ENCODE data around the gene TMEM63C.

TMEM63C gene

DNA sequence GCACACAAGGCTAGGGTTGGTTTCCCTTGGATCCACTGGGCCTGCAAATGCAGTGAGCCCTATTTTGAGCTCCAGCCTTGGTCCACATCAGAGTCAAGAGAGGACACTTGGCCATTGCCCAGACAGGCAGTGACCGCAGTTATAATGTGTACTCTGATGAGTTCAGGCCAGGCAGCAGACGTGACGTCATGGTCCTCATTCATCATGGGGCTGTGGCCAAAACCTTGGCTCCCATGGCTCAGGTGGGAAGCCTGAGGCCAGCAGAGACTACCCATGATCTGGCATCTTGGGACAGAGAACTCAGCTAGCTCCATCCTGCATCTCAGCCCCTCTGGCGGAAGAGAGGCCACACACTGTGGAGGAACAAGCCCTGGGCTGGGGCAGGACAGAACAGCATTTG is 16.4 kb downstream of the TMEM63C start:
- no peak overlapping the region for H3K4me3 ChIP-seq (ENCODE audit: low read depth, low read length)
- DNase-seq (ENCODE audit: low read depth): no peak
- TF ChIP-seq CTCF (IDR thresholded peaks at IDR 0.05; ENCODE audit: insufficient read depth, low read depth, low read length, missing control alignments): no peak

DNA sequence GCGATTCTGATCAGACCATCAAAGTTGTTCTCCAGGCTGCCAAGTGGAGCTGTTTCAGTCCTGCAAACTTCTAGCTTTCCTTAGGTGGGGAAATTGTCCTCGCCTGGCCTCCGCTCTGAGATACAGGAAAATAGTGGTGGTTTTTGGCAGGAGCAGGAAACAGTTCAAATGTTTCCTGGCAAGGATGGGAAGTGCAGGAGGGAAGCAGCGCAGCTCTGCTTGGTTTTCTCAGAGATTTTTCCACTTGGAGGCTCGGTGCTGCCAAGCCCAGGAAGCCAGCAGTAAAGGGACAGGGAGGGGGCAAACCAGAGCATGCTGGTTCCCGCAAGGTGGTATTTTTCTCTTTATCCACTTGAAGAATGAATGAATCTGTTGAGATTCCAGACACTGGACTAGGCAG is 17.0 kb downstream of the TMEM63C start:
- DNase-seq (ENCODE audit: low read depth): no peak

GRCh38 chr14:77199590-77199989 is 18.0 kb downstream of the TMEM63C start:
- DNase-seq (ENCODE audit: low read depth): no peak
- TF ChIP-seq CTCF (IDR thresholded peaks at IDR 0.05; ENCODE audit: insufficient read depth, low read depth, low read length, missing control alignments): no peak

More for the DNA sequence above, 17.0 kb downstream of the TMEM63C start:
- H3K4me3 ChIP-seq (ENCODE audit: low read depth, low read length): no peak overlapping the region
- TF ChIP-seq CTCF (IDR thresholded peaks at IDR 0.05; ENCODE audit: insufficient read depth, low read depth, low read length, missing control alignments): no peak

GRCh38 chr14:77200406-77200985 is 18.9 kb downstream of the TMEM63C start:
- no peak for DNase-seq (ENCODE audit: low read depth)
- TF ChIP-seq CTCF (IDR thresholded peaks at IDR 0.05; ENCODE audit: insufficient read depth, low read depth, low read length, missing control alignments): no peak
- H3K4me3 ChIP-seq (ENCODE audit: low read depth, low read length): no peak overlapping the region

More at GRCh38 chr14:77199590-77199989, 18.0 kb downstream of the TMEM63C start:
- no peak overlapping the region for H3K4me3 ChIP-seq (ENCODE audit: low read depth, low read length)

DNA sequence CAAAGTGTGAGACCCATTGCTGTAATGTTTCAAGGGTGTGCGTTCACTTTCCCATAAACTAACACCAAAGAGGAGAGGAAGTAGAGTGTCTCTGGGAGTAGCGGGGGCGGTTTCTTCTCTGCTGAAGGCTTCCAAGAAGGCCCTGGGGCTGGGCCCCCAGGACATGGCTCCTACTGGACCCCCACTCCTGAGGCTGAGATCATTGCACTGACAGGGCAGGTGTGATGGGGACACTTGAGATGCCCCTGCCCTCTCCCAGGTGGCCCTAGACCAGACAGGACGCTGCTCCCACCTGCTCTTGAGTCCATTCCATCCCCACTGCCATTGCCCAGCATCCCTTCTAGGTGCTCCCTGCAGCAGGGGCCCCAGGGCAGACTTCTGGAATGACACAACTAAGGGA is 20.1 kb downstream of the TMEM63C start:
- H3K4me3 ChIP-seq (ENCODE audit: low read depth, low read length): no peak overlapping the region
- TF ChIP-seq CTCF (IDR thresholded peaks at IDR 0.05; ENCODE audit: insufficient read depth, low read depth, low read length, missing control alignments): no peak
- no peak for DNase-seq (ENCODE audit: low read depth)

DNA sequence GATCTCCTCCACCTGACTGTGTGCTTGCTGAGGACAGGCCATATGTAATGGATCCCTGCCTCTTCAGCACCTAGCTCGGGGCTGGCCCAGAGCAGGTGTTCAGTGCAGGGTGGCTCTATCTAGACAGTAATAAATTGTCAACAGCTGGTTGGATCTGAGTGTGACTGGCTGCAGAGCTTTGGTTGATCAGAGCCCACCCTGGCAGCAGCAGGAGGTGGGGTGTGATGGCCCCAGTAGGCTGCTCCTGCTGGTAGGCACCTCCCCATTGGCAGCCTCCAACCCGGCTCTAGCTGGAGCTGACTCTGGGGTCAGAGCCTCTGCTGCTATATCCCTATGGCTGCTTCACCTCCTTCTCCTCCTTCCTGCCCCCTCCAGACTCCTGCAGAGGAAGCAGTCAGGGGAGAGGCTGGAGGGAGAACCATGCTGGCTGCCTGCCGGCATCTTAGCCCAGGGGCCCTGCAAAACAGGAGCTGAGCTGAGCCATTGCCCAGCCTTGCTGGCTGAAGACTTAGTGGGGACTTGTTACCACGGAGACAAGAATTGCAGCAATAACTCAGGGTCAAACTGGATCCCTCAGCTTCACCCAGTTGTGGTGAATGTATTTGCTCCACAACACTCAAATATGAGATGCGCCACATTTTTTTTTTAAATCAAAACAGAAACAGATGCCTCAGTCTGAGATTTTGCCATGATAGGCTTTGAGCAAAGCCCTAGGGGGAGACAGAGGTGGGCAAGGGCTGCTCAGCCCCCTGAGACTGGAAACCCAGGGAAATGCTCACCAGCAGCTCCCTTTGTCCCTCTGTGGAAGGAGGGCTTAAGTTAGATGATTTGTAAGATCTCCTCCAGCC is 22.2 kb downstream of the TMEM63C start:
- no peak for DNase-seq (ENCODE audit: low read depth)
- TF ChIP-seq CTCF (IDR thresholded peaks at IDR 0.05; ENCODE audit: insufficient read depth, low read depth, low read length, missing control alignments): no peak

More for the DNA sequence above, 22.2 kb downstream of the TMEM63C start:
- no peak overlapping the region for H3K4me3 ChIP-seq (ENCODE audit: low read depth, low read length)

All from GM12865 (cell line).